GM23338 (cell line): Measurements from ENCODE around the gene HINT2. TPM values are rescaled to one million over a fixed set of nuclear protein-coding genes. Genes with fewer than 3 reads are reported as not detected.

Experiments used
- ATAC-seq: fragments of 200-7000 bp; cut with Tn5 transposase; 3 replicates; pipeline ENCODE4 v1.9.1; 2020
- DNase-seq: peaks from one replicate; pipeline ENCODE4 v3.0.0-alpha.2; 2015; ENCODE audit warnings: low spot score
- H2AFZ ChIP-seq: fragments of 200-600 bp; sonication (generic); 2 replicates; pipeline ENCODE4 v1.8.0; 2016; ENCODE audit warnings: antibody characterized with exemption, mild to moderate bottlenecking, moderate library complexity
- H3F3A ChIP-seq: fragments of 200-600 bp; sonication (generic); replicated peaks from 2 replicates; pipeline ENCODE4 v1.8.0; 2017; ENCODE audit warnings: antibody characterized with exemption, mixed run types, low read depth
- H3K27ac ChIP-seq: fragments of 200-600 bp; sonication (generic); 2 replicates; pipeline ENCODE4 v1.6.1; 2016; ENCODE audit warnings: low read depth
- H3K27me3 ChIP-seq: fragments of 200-600 bp; sonication (generic); 2 replicates; pipeline ENCODE4 v1.8.0; 2016; ENCODE audit warnings: mild to moderate bottlenecking, mixed run types, moderate library complexity; ENCODE audit not compliant: insufficient read depth
- H3K36me3 ChIP-seq: fragments of 200-600 bp; sonication (generic); 2 replicates; pipeline ENCODE4 v1.8.0; 2016; ENCODE audit warnings: mild to moderate bottlenecking; ENCODE audit not compliant: insufficient read depth
- H3K4me1 ChIP-seq: fragments of 200-600 bp; sonication (generic); 2 replicates; pipeline ENCODE4 v1.8.0; 2016; ENCODE audit warnings: mild to moderate bottlenecking, moderate library complexity; ENCODE audit not compliant: insufficient read depth
- H3K4me2 ChIP-seq: fragments of 200-600 bp; sonication (generic); 2 replicates; pipeline ENCODE4 v1.7.1; 2017; ENCODE audit warnings: mixed run types
- H3K4me3 ChIP-seq: fragments of 200-600 bp; sonication (generic); 2 replicates; pipeline ENCODE4 v1.6.1; 2016; ENCODE audit warnings: mixed run types
- H3K79me2 ChIP-seq: fragments of 200-600 bp; sonication (generic); replicated peaks from 2 replicates; pipeline ENCODE4 v1.8.0; 2017; ENCODE audit warnings: mild to moderate bottlenecking; ENCODE audit not compliant: insufficient read depth
- H3K9me2 ChIP-seq: fragments of 200-600 bp; sonication (generic); 2 replicates; pipeline ENCODE4 v1.8.0; 2017; ENCODE audit not compliant: insufficient read depth
- H4K20me1 ChIP-seq: fragments of 200-600 bp; sonication (generic); replicated peaks from 2 replicates; pipeline ENCODE4 v1.8.0; 2017; ENCODE audit warnings: mild to moderate bottlenecking; ENCODE audit not compliant: insufficient read depth
- H3K27ac Mint-ChIP-seq: 2 replicates; pipeline ENCODE4 v1.8.0; 2020; ENCODE audit warnings: inconsistent platforms, mild to moderate bottlenecking, moderate library complexity, mixed read lengths
- H3K27me3 Mint-ChIP-seq: 3 replicates; pipeline ENCODE4 v1.8.0; 2022; ENCODE audit warnings: low read depth, mild to moderate bottlenecking, moderate library complexity, mixed read lengths, inconsistent platforms; ENCODE audit not compliant: insufficient read depth, poor library complexity
- H3K36me3 Mint-ChIP-seq: 3 replicates; pipeline ENCODE4 v1.8.0; 2021; ENCODE audit warnings: low read depth, mild to moderate bottlenecking, inconsistent platforms, moderate library complexity, mixed read lengths
- H3K4me1 Mint-ChIP-seq: 3 replicates; pipeline ENCODE4 v1.8.0; 2020; ENCODE audit warnings: mild to moderate bottlenecking, inconsistent platforms, mixed read lengths
- H3K4me3 Mint-ChIP-seq: 3 replicates; pipeline ENCODE4 v1.8.0; 2021; ENCODE audit warnings: moderate library complexity, mild to moderate bottlenecking, inconsistent platforms, mixed read lengths
- H3K9me3 Mint-ChIP-seq: 3 replicates; pipeline ENCODE4 v1.8.0; 2020; ENCODE audit warnings: moderate library complexity, mild to moderate bottlenecking, inconsistent platforms, mixed read lengths
- CREB1 ChIP-seq: fragments of 250-450 bp; sonication (Bioruptor Pico); IDR thresholded peaks from 2 replicates; pipeline ENCODE4 v1.5.0; 2020; ENCODE audit warnings: low read depth, mild to moderate bottlenecking, moderate library complexity
- CTCF ChIP-seq, 2 experiments: fragments of 200-600 bp in 1 of 2; sonication (generic) in 1 of 2; conservative IDR thresholded peaks; 2 replicates each; pipeline versions ENCODE4 v1.5.1 to v1.6.1; 2016 to 2017; ENCODE audit warnings: antibody characterized with exemption in 2 of 2, low read depth in 2 of 2, mild to moderate bottlenecking in 2 of 2, moderate library complexity in 1 of 2
- ETS1 ChIP-seq: IDR thresholded peaks from 2 replicates; pipeline ENCODE4 v1.6.1; 2016; ENCODE audit warnings: antibody characterized with exemption
- EZH2 ChIP-seq: fragments of 200-600 bp; sonication (generic); IDR thresholded peaks from one replicate; pipeline ENCODE4 v1.8.0; 2017; ENCODE audit warnings: antibody characterized with exemption, mild to moderate bottlenecking, low read depth; ENCODE audit not compliant: unreplicated experiment
- EZH2phosphoT487 ChIP-seq: fragments of 200-600 bp; sonication (generic); IDR thresholded peaks from one replicate; pipeline ENCODE4 v1.8.1; 2018; ENCODE audit warnings: antibody characterized with exemption; ENCODE audit not compliant: unreplicated experiment
- JUNB ChIP-seq: IDR thresholded peaks from one replicate; pipeline ENCODE4 v1.6.1; 2016; ENCODE audit warnings: antibody characterized with exemption; ENCODE audit not compliant: unreplicated experiment
- NANOG ChIP-seq: IDR thresholded peaks from 2 replicates; pipeline ENCODE4 v1.6.1; 2016; ENCODE audit warnings: antibody characterized with exemption, borderline replicate concordance
- POLR2AphosphoS5 ChIP-seq: IDR thresholded peaks from 2 replicates; pipeline ENCODE4 v1.6.1; 2016; ENCODE audit warnings: antibody characterized with exemption, low read depth
- REST ChIP-seq: IDR thresholded peaks from one replicate; pipeline ENCODE4 v1.6.1; 2018; ENCODE audit warnings: antibody characterized with exemption; ENCODE audit not compliant: unreplicated experiment
- STAT1 ChIP-seq: IDR thresholded peaks from one replicate; pipeline ENCODE4 v1.6.1; 2016; ENCODE audit warnings: antibody characterized with exemption; ENCODE audit not compliant: unreplicated experiment
- ZNF114 ChIP-seq: fragments of 250-450 bp; sonication (Bioruptor Pico); IDR thresholded peaks from 2 replicates; pipeline ENCODE4 v1.5.0; 2020; ENCODE audit warnings: mild to moderate bottlenecking, moderate library complexity
- ZNF331 ChIP-seq: fragments of 250-450 bp; sonication (Bioruptor Pico); IDR thresholded peaks from 2 replicates; pipeline ENCODE4 v1.5.0; 2020; ENCODE audit warnings: low read depth, mild to moderate bottlenecking, moderate library complexity
- ZNF462 ChIP-seq: fragments of 250-450 bp; sonication (Bioruptor Pico); IDR thresholded peaks from 2 replicates; pipeline ENCODE4 v1.5.0; 2020; ENCODE audit warnings: mild to moderate bottlenecking, moderate library complexity
- polyA plus RNA-seq: library from polyadenylated mRNA; unstranded; fragments of >200 nt; fragmentation: Nextera tagmentation; extraction: Ambion mirVana; gene quantifications from 2 replicates; pipeline ENCODE4 v1.2.1, GENCODE V29; 2016
- total RNA-seq: library from RNA; depleted of rRNA; stranded (reverse); fragments of >200 nt; shearing (Covaris generic); gene quantifications from 2 replicates; pipeline ENCODE4 v1.2.3, GENCODE V29; 2014

The HINT2 gene
- total and polyA plus RNA-seq, 2 experiments from 2014 or later = 20.9 to 69.9 TPM

- H3K27ac ChIP-seq = no peak overlapping the region
Measured at GRCh38 chr9:35847792-35848572, 33.1 kb upstream of the HINT2 start.

More at GRCh38 chr9:35847792-35848572, 33.1 kb upstream of the HINT2 start:
- H3K27ac Mint-ChIP-seq = no peak overlapping the region
- peaks cover 10% of the 10 kb centered on the region for H3K27me3 Mint-ChIP-seq
- no peak overlapping the region for H3K4me2 ChIP-seq
- DNase-seq (no peak), ATAC-seq (no peak)
- no peaks in the 10 kb centered on the region for H3K36me3 ChIP-seq
- TF ChIP-seq EZH2 = no peak
- no peak for TF ChIP-seq STAT1
- no peak for TF ChIP-seq ETS1
- no peak for TF ChIP-seq CREB1
- no peak for TF ChIP-seq REST
- no peak for TF ChIP-seq ZNF331 (CRISPR knock-in tag)
- no peak for TF ChIP-seq EZH2phosphoT487
- no peak for TF ChIP-seq NANOG
- TF ChIP-seq CTCF (conservative IDR thresholded peaks at IDR 0.05; ENCODE audit: low read depth in 2 of 2) = no peak
- TF ChIP-seq ZNF462 (CRISPR knock-in tag) = no peak
- no peak for TF ChIP-seq JUNB
- no peak for TF ChIP-seq ZNF114
- TF ChIP-seq POLR2AphosphoS5 = no peak
- H2AFZ ChIP-seq = no peak overlapping the region
- no peak overlapping the region for H3K4me3 ChIP-seq
- H3K4me1 ChIP-seq = peaks cover 31% of the 10 kb centered on the region
- peaks cover 10% of the 10 kb centered on the region; the same call in 1 of the 2 replicates for H3K27me3 ChIP-seq
- H3K9me3 Mint-ChIP-seq = no peaks in the 10 kb centered on the region
- H3K79me2 ChIP-seq = no peaks in the 10 kb centered on the region
- H4K20me1 ChIP-seq = no peaks in the 10 kb centered on the region
- peaks cover 28% of the 10 kb centered on the region for H3K4me1 Mint-ChIP-seq
- H3K9me2 ChIP-seq = no peaks in the 10 kb centered on the region
- no peaks in the 10 kb centered on the region; the same call in 1 of the 2 replicates for H3F3A ChIP-seq
- peaks cover 3% of the 10 kb centered on the region; the same call in 2 of the 3 replicates for H3K36me3 Mint-ChIP-seq
- no peak overlapping the region for H3K4me3 Mint-ChIP-seq
